GM23248 (cell line): ENCODE results near the gene GRM7. TPM values are rescaled to one million over a fixed set of nuclear protein-coding genes. Genes with fewer than 3 reads are reported as not detected.

Experiments
- DNase-seq: peaks from one replicate; pipeline ENCODE4 v3.0.0-alpha.2; 2015
- H2AFZ ChIP-seq: fragments of 200-600 bp; sonication (generic); 2 replicates; pipeline ENCODE4 v1.6.1; 2016; ENCODE audit warnings: antibody characterized with exemption
- H3F3A ChIP-seq: fragments of 200-600 bp; sonication (generic); 2 replicates; pipeline ENCODE4 v1.6.1; 2016; ENCODE audit warnings: mild to moderate bottlenecking, antibody characterized with exemption, mixed run types; ENCODE audit not compliant: insufficient read depth
- H3K27ac ChIP-seq: fragments of 200-600 bp; sonication (generic); 2 replicates; pipeline ENCODE4 v1.5.1; 2016; ENCODE audit warnings: mild to moderate bottlenecking
- H3K27me3 ChIP-seq: fragments of 200-600 bp; sonication (generic); replicated peaks from 2 replicates; pipeline ENCODE4 v1.6.1; 2016; ENCODE audit warnings: mild to moderate bottlenecking; ENCODE audit not compliant: insufficient read depth
- H3K36me3 ChIP-seq: fragments of 200-600 bp; sonication (generic); 2 replicates; pipeline ENCODE4 v1.6.1; 2016; ENCODE audit warnings: low read depth, mild to moderate bottlenecking
- H3K4me1 ChIP-seq: fragments of 200-600 bp; sonication (generic); 2 replicates; pipeline ENCODE4 v1.6.1; 2016; ENCODE audit warnings: mild to moderate bottlenecking; ENCODE audit not compliant: insufficient read depth
- H3K4me2 ChIP-seq: fragments of 200-600 bp; sonication (generic); one replicate; pipeline ENCODE4 v1.6.1; 2016; ENCODE audit warnings: mild to moderate bottlenecking; ENCODE audit not compliant: unreplicated experiment
- H3K4me3 ChIP-seq: fragments of 200-600 bp; sonication (generic); 2 replicates; pipeline ENCODE4 v1.5.1; 2016; ENCODE audit warnings: mild to moderate bottlenecking
- H3K79me2 ChIP-seq: fragments of 200-600 bp; sonication (generic); 2 replicates; pipeline ENCODE4 v1.6.1; 2016; ENCODE audit warnings: mild to moderate bottlenecking; ENCODE audit not compliant: insufficient read depth
- H3K9ac ChIP-seq: fragments of 200-600 bp; sonication (generic); 2 replicates; pipeline ENCODE4 v1.6.1; 2016; ENCODE audit warnings: mild to moderate bottlenecking
- H3K9me2 ChIP-seq: fragments of 200-600 bp; sonication (generic); 2 replicates; pipeline ENCODE4 v1.6.1; 2016; ENCODE audit warnings: mixed run types, mild to moderate bottlenecking, moderate library complexity; ENCODE audit not compliant: insufficient read depth
- H3K9me3 ChIP-seq: fragments of 200-600 bp; sonication (generic); one replicate; pipeline ENCODE4 v1.6.1; 2017; ENCODE audit warnings: low read depth
- H4K20me1 ChIP-seq: fragments of 200-600 bp; sonication (generic); 2 replicates; pipeline ENCODE4 v1.6.0; 2016; ENCODE audit not compliant: insufficient read depth
- EZH2 ChIP-seq: fragments of 200-600 bp; sonication (generic); IDR thresholded peaks from 2 replicates; pipeline ENCODE4 v1.6.1; 2018; ENCODE audit warnings: antibody characterized with exemption, mild to moderate bottlenecking; ENCODE audit not compliant: insufficient read depth, poor library complexity, severe bottlenecking
- EZH2phosphoT487 ChIP-seq: fragments of 200-600 bp; sonication (generic); IDR thresholded peaks from 2 replicates; pipeline ENCODE4 v1.6.1; 2018; ENCODE audit warnings: antibody characterized with exemption, moderate library complexity, mild to moderate bottlenecking, low read depth; ENCODE audit not compliant: insufficient read depth
- WGBS, 2 experiments: methylation state at CpG; one replicate each; pipeline ENCODE4 v1.1.6; 2015 to 2017; ENCODE audit warnings: low lambda C conversion rate in 2 of 2, low coverage in 1 of 2; ENCODE audit errors: missing lambda C conversion rate in 2 of 2; 5-methylcytosine and 5-hydroxymethylcytosine counted together
- in situ Hi-C: fragments of 300-500 bp; cut with MboI; formaldehyde crosslinking; loops from 2 replicates; pipeline ENCODE4 v1.15.0; 2020
- polyA plus RNA-seq: library from polyadenylated mRNA; unstranded; fragments of >200 nt; fragmentation: Nextera tagmentation; extraction: Ambion mirVana; gene quantifications from 2 replicates; pipeline ENCODE4 v1.2.1, GENCODE V29; 2016
- total RNA-seq: library from RNA; depleted of rRNA; stranded (reverse); fragments of >200 nt; shearing (Covaris generic); gene quantifications from 2 replicates; pipeline ENCODE4 v1.2.3, GENCODE V29; 2014; rRNA removed

Gene GRM7
- total RNA-seq (not detected in 2 replicates), polyA plus RNA-seq (not detected in 2 replicates)

- H3K9me2 ChIP-seq: no peaks in the 10 kb centered on the region
- H2AFZ ChIP-seq: no peak within 1 kb of the TSS
- no peak within 1 kb of the TSS for H3K9ac ChIP-seq
- TF ChIP-seq EZH2phosphoT487: no peak
- TF ChIP-seq EZH2: no peak
- no peaks in the 10 kb centered on the region for H3F3A ChIP-seq
- H3K4me3 ChIP-seq: no peak within 1 kb of the TSS
- no peaks in the 10 kb centered on the region for H3K27me3 ChIP-seq
- no peak within 1 kb of the TSS for H3K4me2 ChIP-seq
- no peak for DNase-seq
- H3K36me3 ChIP-seq: no peaks in the 10 kb centered on the region
- H3K9me3 ChIP-seq: no peaks in the 10 kb centered on the region
- H3K27ac ChIP-seq: no peak within 1 kb of the TSS
- H4K20me1 ChIP-seq: no peaks in the 10 kb centered on the region
- WGBS, 2 experiments: 4 to 6% methylated on average over 35 to 56 of the region's 62 CpGs
- H3K4me1 ChIP-seq: no peaks in the 10 kb centered on the region
- no peaks in the 10 kb centered on the region for H3K79me2 ChIP-seq
- in situ Hi-C loops: no loop called here
These were observed at the start of gene GRM7 for GRCh38 chr3:6860954-6861624. Gene GRM7 (plus strand): TSS chr3:6861115.

GRCh38 chr3:6821411-6821810 lies 39.5 kb upstream of the GRM7 start:
- no peak overlapping the region for H2AFZ ChIP-seq
- H3K4me1 ChIP-seq: no peaks in the 10 kb centered on the region
- no peak for TF ChIP-seq EZH2phosphoT487
- TF ChIP-seq EZH2: no peak
- H3K4me2 ChIP-seq: no peak overlapping the region
- H3K9me2 ChIP-seq: no peaks in the 10 kb centered on the region
- no peak for DNase-seq
- H3K36me3 ChIP-seq: no peaks in the 10 kb centered on the region
- no peak overlapping the region for H3K4me3 ChIP-seq
- H3K27ac ChIP-seq: no peak overlapping the region
- WGBS, 2 experiments: 28 to 33% methylated on average over 3 of the region's 3 CpGs
- H3F3A ChIP-seq: no peaks in the 10 kb centered on the region
- H3K9me3 ChIP-seq: no peaks in the 10 kb centered on the region
- H3K27me3 ChIP-seq: no peaks in the 10 kb centered on the region
- H3K9ac ChIP-seq: no peak overlapping the region
- no peaks in the 10 kb centered on the region for H3K79me2 ChIP-seq
- in situ Hi-C loops: no loop called here
- no peaks in the 10 kb centered on the region for H4K20me1 ChIP-seq

GRCh38 chr3:6825524-6825923 lies 35.4 kb upstream of the GRM7 start:
- TF ChIP-seq EZH2 (no peak), EZH2phosphoT487 (no peak)
- no peaks in the 10 kb centered on the region for H3K79me2 ChIP-seq
- no peaks in the 10 kb centered on the region for H3K9me2 ChIP-seq
- no peaks in the 10 kb centered on the region for H3K36me3 ChIP-seq
- no peak overlapping the region for H3K4me3 ChIP-seq
- H3K4me1 ChIP-seq: no peaks in the 10 kb centered on the region
- no peak for DNase-seq
- no peak overlapping the region for H2AFZ ChIP-seq
- H3K9me3 ChIP-seq: no peaks in the 10 kb centered on the region
- H3K27ac ChIP-seq: no peak overlapping the region
- no peaks in the 10 kb centered on the region for H3F3A ChIP-seq
- H3K4me2 ChIP-seq: no peak overlapping the region
- 0% methylated on average over 1 of the region's 1 CpG for WGBS, 2 experiments
- no peaks in the 10 kb centered on the region for H3K27me3 ChIP-seq
- no peaks in the 10 kb centered on the region for H4K20me1 ChIP-seq
- in situ Hi-C loops: no loop called here
- H3K9ac ChIP-seq: no peak overlapping the region

- Histone ChIP-seq H3K9me3 (no peaks in the 10 kb centered on the region), H3K36me3 (no peaks in the 10 kb centered on the region), H3K9ac (no peak overlapping the region), H3F3A (no peaks in the 10 kb centered on the region), H3K27me3 (no peaks in the 10 kb centered on the region), H3K4me3 (no peak overlapping the region), H3K27ac (no peak overlapping the region), H3K4me1 (no peaks in the 10 kb centered on the region), H3K9me2 (no peaks in the 10 kb centered on the region), H3K4me2 (no peak overlapping the region), H2AFZ (no peak overlapping the region), H3K79me2 (no peaks in the 10 kb centered on the region), H4K20me1 (no peaks in the 10 kb centered on the region)
- TF ChIP-seq EZH2 (no peak), EZH2phosphoT487 (no peak)
- in situ Hi-C loops: no loop called here
- DNase-seq: no peak
- WGBS, 2 experiments: 29 to 35% methylated on average over 5 to 6 of the region's 6 CpGs
These were observed 33.5 kb upstream of the GRM7 start for GRCh38 chr3:6827453-6827852.
